Adrenal gland (tissue), 12 donors: ENCODE data around the gene M1AP. TPM values are rescaled to one million over a fixed set of nuclear protein-coding genes. Genes with fewer than 3 reads are reported as not detected.

ENCODE experiments used
- DNase-seq, 7 donors: peaks; one replicate each; pipeline ENCODE4 v3.0.0-alpha.2; 2019 to 2020
- H3K27ac ChIP-seq, 5 donors: fragments of 200-600 bp; sonication (generic) in 4 of 5; 1 replicate in 3 of 5; 2 replicates in 2 of 5; pipeline versions ENCODE4 v1.5.1 to v1.8.0; 2016 to 2020; ENCODE audit warnings: mild to moderate bottlenecking in 1 of 5
- H3K27me3 ChIP-seq: fragments of 200-600 bp; 2 replicates; pipeline ENCODE4 v1.8.0; 2021
- H3K36me3 ChIP-seq, 2 donors: fragments of 200-600 bp; replicated peaks in 1 of 2; 1 replicate in 1 of 2; 2 replicates in 1 of 2; pipeline versions ENCODE4 v1.5.1 to v1.8.0; 2018 to 2022
- H3K4me1 ChIP-seq, 2 donors: fragments of 200-600 bp; replicated peaks in 1 of 2; 1 replicate in 1 of 2; 2 replicates in 1 of 2; pipeline versions ENCODE4 v1.5.1 to v1.8.0; 2018 to 2021
- H3K4me3 ChIP-seq, 4 donors: fragments of 200-600 bp; sonication (generic) in 3 of 4; one replicate each; pipeline ENCODE4 v1.5.1; 2016 to 2018
- H3K9me3 ChIP-seq, 3 donors: fragments of 200-600 bp; sonication (generic) in 1 of 3; replicated peaks in 1 of 3; 1 replicate in 2 of 3; 2 replicates in 1 of 3; pipeline versions ENCODE4 v1.5.1 to v1.8.0; 2016 to 2021
- CTCF ChIP-seq, 6 experiments: fragments of 450-650 bp in 4 of 6; fragments of 200-600 bp in 2 of 6; sonication (generic) in 1 of 6; IDR thresholded peaks; 1 replicate in 5 of 6; 2 replicates in 1 of 6; pipeline versions ENCODE4 v1.5.1 to v1.8.0; 2016 to 2021; ENCODE audit warnings: antibody characterized with exemption in 6 of 6, mild to moderate bottlenecking in 2 of 6, moderate library complexity in 1 of 6
- POLR2A ChIP-seq, 2 donors: fragments of 450-650 bp; IDR thresholded peaks; one replicate each; pipeline ENCODE4 v1.6.1; 2017; ENCODE audit warnings: antibody characterized with exemption in 2 of 2, mild to moderate bottlenecking in 2 of 2, moderate library complexity in 1 of 2
- WGBS, 4 donors: extraction: QIAGEN DNeasy Blood & Tissue Kit in 2 of 4; methylation state at CpG; one replicate each; pipeline versions ENCODE4 v1.1.5 to v1.1.7; 2013 to 2017; 5-methylcytosine and 5-hydroxymethylcytosine counted together
- intact Hi-C, 2 donors: fragments of 100-400 bp; cut with DNase I; formaldehyde crosslinking; loops; one replicate each; pipeline versions ENCODE4 v1.14.1 to v1.15.0; 2022 to 2023
- polyA plus RNA-seq, 3 donors: library from polyadenylated mRNA; stranded (reverse); fragments of 200-250 nt in 2 of 3; fragments of 350-450 nt in 1 of 3; fragmentation: Illumina TruSeq in 1 of 3; extraction: RNeasy Lipid Tissue Mini Kit (QIAGEN cat#74804) in 1 of 3; gene quantifications; one replicate each; pipeline ENCODE4 v1.2.3, GENCODE V29; 2013 to 2014
- total RNA-seq, 9 donors: library from RNA; depleted of rRNA in 4 of 9; stranded (reverse); fragments of >200 nt in 4 of 9; fragments of 120-200 nt in 1 of 9; fragmentation: NEBNext Ultra II Directional in 1 of 9; extraction: Animal tissue kit (Norgen Biotek cat#: 25700) in 1 of 9; gene quantifications; one replicate each; pipeline versions ENCODE4 v1.1.0 to v1.2.4, GENCODE V29; 2013 to 2023
- donor health status: healthy with polysubstance abuse.
- donor health status: Bipolar disorder and iron deficiency.
- donor health status: DM: yes; HTN: yes; CAD: no.
- donor health status: DM: no; HTN: no; CAD: no.
- donor health status: DM: no; HTN: no; CAD: no.
- donor health status: DM: yes; HTN: yes; CAD: no.

Gene M1AP
- total and polyA plus RNA-seq, 12 donors: 0.47 to 2.2 (median 0.84) TPM; not detected in 1

DNA sequence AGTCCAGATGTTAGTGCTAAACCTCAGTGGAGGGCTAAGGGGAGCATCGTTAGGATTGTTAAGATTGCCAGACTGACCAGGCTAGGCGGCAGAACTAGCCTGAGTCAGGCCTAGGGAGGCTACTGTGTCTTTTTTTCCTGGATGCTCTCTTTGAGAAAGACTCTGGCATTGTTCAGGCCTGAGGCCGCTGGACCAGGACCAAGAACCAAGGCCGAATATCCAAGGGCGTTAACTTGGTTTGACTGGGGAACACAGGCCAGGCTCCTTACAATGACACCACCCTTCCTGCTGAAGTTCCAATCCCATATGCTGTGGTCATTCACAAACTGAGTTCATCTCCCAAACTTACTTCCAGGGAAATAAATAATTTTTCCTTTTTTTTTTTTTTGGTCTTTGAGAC lies 107.8 kb downstream of the M1AP start:
- intact Hi-C loops: no loop called here
- Histone ChIP-seq H3K4me1 (no peaks in the 10 kb centered on the region), H3K27me3 (no peaks in the 10 kb centered on the region), H3K36me3 (no peaks in the 10 kb centered on the region), H3K27ac (no peak overlapping the region), H3K9me3 (no peaks in the 10 kb centered on the region), H3K4me3 (no peak overlapping the region)
- WGBS, 4 donors: 50 to 57% (median 56%) methylated on average over 5 of the region's 5 CpGs
- no peak for TF ChIP-seq CTCF (IDR thresholded peaks at IDR 0.05)
- TF ChIP-seq POLR2A (IDR thresholded peaks at IDR 0.05): no peak
- DNase-seq: peak in 2 of 7 donors; percentile 29 to 55

DNA sequence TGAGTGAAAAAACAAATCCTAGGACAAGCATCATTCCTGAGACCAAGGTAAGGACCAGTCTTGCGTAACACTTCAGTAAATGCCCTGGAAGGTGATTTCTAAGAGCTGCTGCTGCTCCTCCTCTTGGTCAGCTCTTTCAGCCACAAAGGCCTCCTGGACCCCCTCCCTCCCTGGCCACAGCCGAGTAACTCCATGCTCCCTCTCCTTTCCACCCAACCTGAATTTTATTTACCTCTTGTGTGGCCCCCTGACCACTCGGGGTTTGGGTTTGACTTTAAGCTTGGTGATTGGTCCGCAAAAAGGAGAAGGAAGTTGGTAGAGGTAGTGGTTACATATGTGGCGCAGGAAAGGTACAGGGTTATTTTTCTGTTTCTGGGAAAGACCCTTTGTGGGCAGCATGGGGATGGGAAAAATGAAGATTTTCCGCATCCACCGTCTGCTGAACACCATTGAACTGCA lies 109.2 kb downstream of the M1AP start:
- DNase-seq: no peak
- Histone ChIP-seq H3K4me1 (no peaks in the 10 kb centered on the region), H3K27me3 (no peaks in the 10 kb centered on the region), H3K36me3 (no peaks in the 10 kb centered on the region), H3K9me3 (no peaks in the 10 kb centered on the region), H3K27ac (no peak overlapping the region), H3K4me3 (no peak overlapping the region)
- TF ChIP-seq POLR2A (IDR thresholded peaks at IDR 0.05) (no peak), CTCF (IDR thresholded peaks at IDR 0.05) (no peak)
- 62 to 77% (median 70%) methylated on average over 7 of the region's 7 CpGs for WGBS, 4 donors
- intact Hi-C loops: no loop called here

GRCh38 chr2:74537140-74537539 lies 111.0 kb downstream of the M1AP start:
- Histone ChIP-seq H3K4me3 (no peak overlapping the region), H3K27ac (no peak overlapping the region), H3K27me3 (no peaks in the 10 kb centered on the region), H3K4me1 (no peaks in the 10 kb centered on the region), H3K9me3 (no peaks in the 10 kb centered on the region), H3K36me3 (peaks cover 0 to 13% of the 10 kb centered on the region in 2 donors)
- intact Hi-C loops: no loop called here
- DNase-seq: no peak
- TF ChIP-seq CTCF (IDR thresholded peaks at IDR 0.05) (no peak), POLR2A (IDR thresholded peaks at IDR 0.05) (no peak)
- WGBS, 4 donors: 65 to 76% (median 70%) methylated on average over 4 of the region's 4 CpGs

GRCh38 chr2:74536166-74536950 lies 111.8 kb downstream of the M1AP start:
- H3K27me3 ChIP-seq: no peaks in the 10 kb centered on the region
- intact Hi-C loops: no loop called here
- H3K36me3 ChIP-seq: peaks cover 0 to 13% of the 10 kb centered on the region in 2 donors
- no peak overlapping the region for H3K4me3 ChIP-seq
- TF ChIP-seq POLR2A (IDR thresholded peaks at IDR 0.05): no peak
- TF ChIP-seq CTCF (IDR thresholded peaks at IDR 0.05): no peak
- H3K4me1 ChIP-seq: no peaks in the 10 kb centered on the region
- 84 to 89% (median 86%) methylated on average over 15 to 23 of the region's 23 CpGs for WGBS, 4 donors
- no peaks in the 10 kb centered on the region for H3K9me3 ChIP-seq
- no peak overlapping the region for H3K27ac ChIP-seq
- DNase-seq: no peak
